IMR-90 (cell line): ENCODE measurements around the gene CCDC61. TPM values are rescaled to one million over a fixed set of nuclear protein-coding genes. Genes with fewer than 3 reads are reported as not detected.

ENCODE experiments used
- ATAC-seq: fragments of 200-7000 bp; cut with Tn5 transposase; 2 replicates; pipeline ENCODE4 v1.9.1; 2020; ENCODE audit warnings: low read depth, mild to moderate bottlenecking, moderate library complexity
- BruUV-seq: library from RNA; stranded (reverse); fragments of 400-500 nt; replicated peaks from 2 replicates; lab custom pipeline; 2021; lab: Mats Ljungman, UMichigan
- CTCF ChIA-PET: fragments of 300-600 bp; formaldehyde crosslinking; extraction: SDS; loops from one replicate; lab custom pipeline; 2021; ENCODE audit warnings: antibody characterized with exemption; lab: Yijun Ruan, JAX
- POLR2A ChIA-PET: fragments of 300-600 bp; sonication (Branson Sonifier 250); formaldehyde crosslinking; loops from one replicate; lab custom pipeline; 2022; ENCODE audit warnings: antibody characterized with exemption; ENCODE audit not compliant: unreplicated experiment; lab: Charles Lee
- DNase-seq: peaks from one replicate; pipeline ENCODE4 v3.0.0; 2013
- H2AFZ ChIP-seq: replicated peaks from 2 replicates; pipeline ENCODE3; 2013; ENCODE audit warnings: low read length, mild to moderate bottlenecking; ENCODE audit not compliant: poor library complexity
- H2AK5ac ChIP-seq: 2 replicates; pipeline ENCODE4 v1.6.1; 2013; ENCODE audit warnings: low read depth, low read length, inconsistent platforms
- H2AK9ac ChIP-seq: replicated peaks from 2 replicates; pipeline ENCODE3; 2013; ENCODE audit warnings: mild to moderate bottlenecking, low read depth, low read length, moderate library complexity; ENCODE audit not compliant: poor library complexity
- H2BK120ac ChIP-seq: 2 replicates; pipeline ENCODE4 v1.6.1; 2013; ENCODE audit warnings: low read depth, low read length, inconsistent platforms
- H2BK15ac ChIP-seq: 3 replicates; pipeline ENCODE4 v1.6.1; 2013; ENCODE audit warnings: low read depth, low read length, inconsistent platforms
- H2BK20ac ChIP-seq: 2 replicates; pipeline ENCODE4 v1.6.1; 2013; ENCODE audit warnings: low read depth, mild to moderate bottlenecking, inconsistent platforms, low read length, moderate library complexity
- H2BK5ac ChIP-seq: 2 replicates; pipeline ENCODE4 v1.6.1; 2013; ENCODE audit warnings: mild to moderate bottlenecking, low read depth, low read length, inconsistent platforms; ENCODE audit not compliant: poor library complexity, severe bottlenecking
- H3K14ac ChIP-seq: replicated peaks from 2 replicates; pipeline ENCODE4 v1.6.1; 2013; ENCODE audit warnings: low read depth, low read length, inconsistent platforms
- H3K18ac ChIP-seq: 2 replicates; pipeline ENCODE4 v1.6.1; 2013; ENCODE audit warnings: low read depth, low read length, control low read depth
- H3K23ac ChIP-seq: 2 replicates; pipeline ENCODE4 v1.6.1; 2013; ENCODE audit warnings: low read depth, low read length, inconsistent platforms
- H3K27ac ChIP-seq: 2 replicates; pipeline ENCODE4 v1.5.1; 2013; ENCODE audit warnings: mild to moderate bottlenecking, control low read depth, low read length; ENCODE audit not compliant: insufficient read depth
- H3K27me3 ChIP-seq: 2 replicates; pipeline ENCODE4 v1.6.1; 2013; ENCODE audit warnings: low read length; ENCODE audit not compliant: control insufficient read depth, insufficient read depth
- H3K36me3 ChIP-seq: 2 replicates; pipeline ENCODE4 v1.6.1; 2013; ENCODE audit warnings: low read length, mixed read lengths; ENCODE audit not compliant: control insufficient read depth, insufficient read depth
- H3K4ac ChIP-seq: 2 replicates; pipeline ENCODE4 v1.6.1; 2013; ENCODE audit warnings: low read depth, low read length, inconsistent platforms
- H3K4me1 ChIP-seq: 2 replicates; pipeline ENCODE4 v1.6.1; 2013; ENCODE audit warnings: low read length, mixed read lengths; ENCODE audit not compliant: control insufficient read depth, insufficient read depth
- H3K4me2 ChIP-seq: 2 replicates; pipeline ENCODE4 v1.6.1; 2013; ENCODE audit warnings: low read depth, mild to moderate bottlenecking, control low read depth, low read length, moderate library complexity
- H3K4me3 ChIP-seq: 2 replicates; pipeline ENCODE4 v1.5.1; 2013; ENCODE audit warnings: low read depth, mild to moderate bottlenecking, control low read depth, low read length, moderate library complexity; ENCODE audit not compliant: insufficient read depth
- H3K56ac ChIP-seq: 2 replicates; pipeline ENCODE4 v1.6.1; 2013; ENCODE audit warnings: low read length, inconsistent platforms; ENCODE audit not compliant: insufficient read depth; ENCODE audit errors: extremely low read depth
- H3K79me1 ChIP-seq, 2 experiments: 2 replicates each; pipeline ENCODE4 v1.6.1; 2013; ENCODE audit warnings: low read length in 2 of 2, inconsistent platforms in 1 of 2, low read depth in 1 of 2
- H3K9ac ChIP-seq: 2 replicates; pipeline ENCODE4 v1.6.1; 2013; ENCODE audit warnings: low read depth, low read length, control low read depth
- H3K9me1 ChIP-seq: 2 replicates; pipeline ENCODE4 v1.6.1; 2013; ENCODE audit warnings: low read length, inconsistent platforms; ENCODE audit not compliant: insufficient read depth
- H3K9me3 ChIP-seq: 2 replicates; pipeline ENCODE4 v1.6.1; 2013; ENCODE audit warnings: low read length; ENCODE audit not compliant: control insufficient read depth, insufficient read depth
- H4K20me1 ChIP-seq: 2 replicates; pipeline ENCODE4 v1.6.1; 2013; ENCODE audit warnings: low read length, inconsistent platforms; ENCODE audit not compliant: insufficient read depth
- H4K5ac ChIP-seq: 2 replicates; pipeline ENCODE4 v1.6.1; 2013; ENCODE audit warnings: mild to moderate bottlenecking, low read depth, low read length, control low read depth
- H4K8ac ChIP-seq, 2 experiments: 2 replicates each; pipeline ENCODE4 v1.6.1; 2013; ENCODE audit warnings: low read depth in 2 of 2, low read length in 2 of 2, control low read depth in 1 of 2, inconsistent platforms in 1 of 2
- H4K91ac ChIP-seq: 2 replicates; pipeline ENCODE4 v1.6.1; 2013; ENCODE audit warnings: low read depth, low read length, inconsistent platforms; ENCODE audit not compliant: insufficient read depth
- CEBPB ChIP-seq: IDR thresholded peaks from 2 replicates; pipeline ENCODE4 v1.6.1; 2012; ENCODE audit warnings: low read depth, low read length, improper control_type of control experiment
- CHD1 ChIP-seq: IDR thresholded peaks from 2 replicates; pipeline ENCODE4 v1.6.1; 2012; ENCODE audit warnings: low read depth, low read length, improper control_type of control experiment
- CTCF ChIP-seq: conservative IDR thresholded peaks from 2 replicates; pipeline ENCODE4 v1.5.1; 2012; ENCODE audit warnings: mild to moderate bottlenecking, low read depth, low read length, improper control_type of control experiment
- MAFK ChIP-seq: IDR thresholded peaks from 2 replicates; pipeline ENCODE4 v1.6.1; 2012; ENCODE audit warnings: low read depth, low read length, improper control_type of control experiment
- MAZ ChIP-seq: IDR thresholded peaks from 2 replicates; pipeline ENCODE4 v1.6.1; 2012; ENCODE audit warnings: low read depth, mild to moderate bottlenecking, low read length, improper control_type of control experiment, moderate library complexity, borderline replicate concordance
- MXI1 ChIP-seq: IDR thresholded peaks from 2 replicates; pipeline ENCODE4 v1.6.1; 2012; ENCODE audit warnings: low read depth, mild to moderate bottlenecking, low read length, moderate library complexity, borderline replicate concordance
- POLR2A ChIP-seq: IDR thresholded peaks from 2 replicates; pipeline ENCODE4 v1.6.1; 2012; ENCODE audit warnings: mild to moderate bottlenecking, low read depth, low read length
- WGBS, 2 experiments: methylation state at CpG; one replicate each; pipeline versions ENCODE4 v1.1.5 to v1.1.7; 2013; ENCODE audit warnings: missing lambda C conversion rate in 2 of 2; ENCODE audit not compliant: insufficient read length in 1 of 2; ENCODE audit errors: extremely low coverage in 2 of 2; 5-methylcytosine and 5-hydroxymethylcytosine counted together
- dilution Hi-C: fragments of 300-500 bp; cut with HindIII; formaldehyde crosslinking; loops from one replicate; pipeline ENCODE4 v1.14.3; 2018; ENCODE audit warnings: low sequenced_read_pairs; ENCODE audit not compliant: unreplicated experiment
- in situ Hi-C: fragments of 300-500 bp; cut with MboI; formaldehyde crosslinking; loops from 3 replicates; pipeline ENCODE4 v1.14.3; 2019; ENCODE audit warnings: low sequenced_read_pairs, inconsistent platforms, mixed read lengths
- intact Hi-C: fragments of 100-400 bp; cut with micrococcal nuclease; formaldehyde crosslinking; loops from 2 replicates; pipeline ENCODE4 v1.10.0; 2022
- polyA plus RNA-seq, 3 experiments: library from polyadenylated mRNA; depleted of rRNA; stranded (reverse); fragments of >200 nt; gene quantifications; 2 replicates each; pipeline ENCODE4 v1.2.3, GENCODE V29; 2012; ENCODE audit warnings: low replicate concordance in 1 of 3
- total RNA-seq: library from RNA; depleted of rRNA; stranded (reverse); fragments of >200 nt; gene quantifications from 2 replicates; pipeline ENCODE4 v1.2.3, GENCODE V29; 2012
- TF ChIP-seq, protein P1 (sequence below): fragments of 150-350 bp; IDR thresholded peaks from 2 replicates; pipeline ENCODE4 v1.6.1; 2017; ENCODE audit warnings: mild to moderate bottlenecking, antibody characterized with exemption, low read length, low read depth

Gene CCDC61
- total and polyA plus RNA-seq, 2 of the 4 experiments (the other 2 are of a cell fraction) = 3.2 to 9.1 TPM

DNA sequence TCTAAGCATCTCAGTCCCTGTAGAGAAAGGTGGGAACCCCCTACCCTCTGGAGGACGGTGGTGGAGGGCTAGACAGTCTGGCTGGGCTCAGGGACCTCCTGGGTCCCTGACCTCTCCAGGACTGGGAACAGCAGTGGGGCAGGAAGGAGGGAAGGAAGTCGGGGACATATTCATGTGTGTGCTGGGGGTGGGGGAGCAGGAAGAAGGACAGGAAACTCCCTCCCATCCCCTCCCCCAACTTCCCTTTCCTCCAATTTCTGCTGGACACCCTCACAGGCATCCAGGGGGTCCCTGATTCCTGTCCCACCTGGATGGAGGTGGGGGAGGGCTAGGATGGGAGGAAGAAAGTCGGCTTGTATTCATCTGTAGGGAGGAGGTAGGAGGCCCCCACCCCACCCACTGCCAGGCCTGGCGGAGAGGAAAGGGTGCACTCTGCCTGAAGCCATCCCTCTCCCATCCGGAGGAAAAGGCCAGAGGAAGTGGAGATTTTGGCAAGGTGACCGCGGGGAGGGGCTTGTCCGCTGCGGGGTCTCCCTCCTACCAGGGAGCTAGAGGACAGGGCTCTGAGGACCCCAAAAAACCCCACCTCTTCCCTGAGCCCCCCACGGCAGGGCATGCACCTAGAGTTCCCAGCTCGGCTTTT is 23.9 kb upstream of the CCDC61 start:
- no peak overlapping the region for H3K18ac ChIP-seq
- no peak overlapping the region for H3K23ac ChIP-seq
- no peak for DNase-seq
- peaks cover 68% of the 10 kb centered on the region for H3K27me3 ChIP-seq
- TF ChIP-seq CHD1 (no peak), MXI1 (no peak), MAZ (no peak), POLR2A (no peak), CEBPB (no peak), CTCF (no peak), MAFK (no peak)
- TF ChIP-seq, protein P1, sequence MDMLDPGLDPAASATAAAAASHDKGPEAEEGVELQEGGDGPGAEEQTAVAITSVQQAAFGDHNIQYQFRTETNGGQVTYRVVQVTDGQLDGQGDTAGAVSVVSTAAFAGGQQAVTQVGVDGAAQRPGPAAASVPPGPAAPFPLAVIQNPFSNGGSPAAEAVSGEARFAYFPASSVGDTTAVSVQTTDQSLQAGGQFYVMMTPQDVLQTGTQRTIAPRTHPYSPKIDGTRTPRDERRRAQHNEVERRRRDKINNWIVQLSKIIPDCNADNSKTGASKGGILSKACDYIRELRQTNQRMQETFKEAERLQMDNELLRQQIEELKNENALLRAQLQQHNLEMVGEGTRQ = no peak
- no peak overlapping the region for H3K4me3 ChIP-seq
- ATAC-seq = no peak
- H3K56ac ChIP-seq = no peak overlapping the region
- 19% methylated on average over 2 of the region's 11 CpGs; no CpG with 5 or more reads in 1 of the 2 experiments for WGBS, 2 experiments
- H2BK20ac ChIP-seq = no peak overlapping the region
- 0 out of 2 replicates have a peak, but pooled peaks cover 2% of the 10 kb centered on the region for H3K9me1 ChIP-seq
- in situ Hi-C loops = no loop called here
- H2AK5ac ChIP-seq = no peak overlapping the region
- H2AK9ac ChIP-seq = no peak overlapping the region
- peaks cover 4% of the 10 kb centered on the region; the same call in 1 of the 2 replicates for H3K9me3 ChIP-seq
- no peak overlapping the region for H2BK5ac ChIP-seq
- no peak overlapping the region for H2BK15ac ChIP-seq
- H3K79me1 ChIP-seq = no peaks in the 10 kb centered on the region
- H4K91ac ChIP-seq = no peak overlapping the region
- no peak overlapping the region for H3K4me2 ChIP-seq
- no peaks in the 10 kb centered on the region for H3K4me1 ChIP-seq
- no peak overlapping the region for H3K14ac ChIP-seq
- H3K9ac ChIP-seq = no peak overlapping the region
- CTCF ChIA-PET = no interaction called here
- dilution Hi-C loops = no loop called here
- H2AFZ ChIP-seq = no peak overlapping the region
- no peak overlapping the region for H2BK120ac ChIP-seq
- no TSS peak for BruUV-seq
- intact Hi-C loops = no loop called here
- no peaks in the 10 kb centered on the region for H4K20me1 ChIP-seq
- H3K36me3 ChIP-seq = no peaks in the 10 kb centered on the region
- H3K4ac ChIP-seq = no peak overlapping the region
- no peak overlapping the region for H4K8ac ChIP-seq
- POLR2A ChIA-PET = no interaction called here
- no peak overlapping the region for H4K5ac ChIP-seq
- H3K27ac ChIP-seq = no peak overlapping the region
